Astrocyte of the cerebellum (primary cell): ENCODE measurements around the gene OMP.

ENCODE experiments used
- DNase-seq: peaks from one replicate; pipeline ENCODE4 v3.0.0-alpha.2; 2011; ENCODE audit warnings: low read depth
- H3K4me3 ChIP-seq: 2 replicates; pipeline ENCODE4 v1.5.1; 2011; ENCODE audit warnings: mild to moderate bottlenecking, low read depth, low read length, moderate library complexity
- in situ Hi-C: cut with HindIII; loops from 2 replicates; pipeline ENCODE4 v1.10.0; 2017; ENCODE audit warnings: low sequenced_read_pairs
- TF ChIP-seq, protein P1 (sequence below): IDR thresholded peaks from 2 replicates; pipeline ENCODE4 v1.5.1; 2012; ENCODE audit warnings: low read length, low read depth, moderate library complexity, mild to moderate bottlenecking; ENCODE audit errors: missing control alignments

OMP gene

DNA sequence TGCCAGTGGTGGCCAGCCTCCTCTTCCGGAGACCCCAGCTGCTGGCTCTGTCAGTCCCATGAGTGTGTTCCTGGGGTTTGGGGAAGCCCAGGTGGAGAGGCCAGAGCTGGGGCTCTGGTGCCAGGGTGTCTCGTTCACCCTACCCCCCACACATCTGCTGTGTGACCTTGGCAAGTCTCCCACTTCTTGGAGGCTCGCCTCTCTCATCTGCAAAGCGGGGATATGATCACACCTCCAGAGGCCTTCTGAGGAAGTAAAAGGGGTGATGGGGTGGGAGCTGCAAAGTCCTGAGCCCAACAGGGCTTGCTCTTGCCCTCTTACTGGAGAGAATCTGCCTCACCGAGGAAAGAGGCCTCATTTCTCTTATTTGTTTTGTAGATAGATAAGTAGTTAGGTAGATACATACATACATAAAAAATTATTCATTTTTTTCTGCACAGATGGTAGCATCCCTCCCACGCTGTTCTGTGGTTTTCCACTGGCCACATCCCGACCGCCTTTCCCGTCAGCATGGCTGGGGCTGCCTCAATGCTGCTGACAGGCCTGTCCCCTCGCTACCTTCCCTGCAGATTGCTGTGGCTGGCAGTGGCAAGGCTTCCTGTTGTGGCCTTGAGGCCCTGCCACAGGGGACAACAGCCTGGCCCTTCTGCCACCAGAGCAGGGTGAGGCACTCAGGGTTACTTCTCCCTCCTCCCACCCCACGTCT, 49.3 kb downstream of the OMP start:
- H3K4me3 ChIP-seq: no peak overlapping the region
- in situ Hi-C loops: no loop called here
- no peak for DNase-seq
- TF ChIP-seq, protein P1, sequence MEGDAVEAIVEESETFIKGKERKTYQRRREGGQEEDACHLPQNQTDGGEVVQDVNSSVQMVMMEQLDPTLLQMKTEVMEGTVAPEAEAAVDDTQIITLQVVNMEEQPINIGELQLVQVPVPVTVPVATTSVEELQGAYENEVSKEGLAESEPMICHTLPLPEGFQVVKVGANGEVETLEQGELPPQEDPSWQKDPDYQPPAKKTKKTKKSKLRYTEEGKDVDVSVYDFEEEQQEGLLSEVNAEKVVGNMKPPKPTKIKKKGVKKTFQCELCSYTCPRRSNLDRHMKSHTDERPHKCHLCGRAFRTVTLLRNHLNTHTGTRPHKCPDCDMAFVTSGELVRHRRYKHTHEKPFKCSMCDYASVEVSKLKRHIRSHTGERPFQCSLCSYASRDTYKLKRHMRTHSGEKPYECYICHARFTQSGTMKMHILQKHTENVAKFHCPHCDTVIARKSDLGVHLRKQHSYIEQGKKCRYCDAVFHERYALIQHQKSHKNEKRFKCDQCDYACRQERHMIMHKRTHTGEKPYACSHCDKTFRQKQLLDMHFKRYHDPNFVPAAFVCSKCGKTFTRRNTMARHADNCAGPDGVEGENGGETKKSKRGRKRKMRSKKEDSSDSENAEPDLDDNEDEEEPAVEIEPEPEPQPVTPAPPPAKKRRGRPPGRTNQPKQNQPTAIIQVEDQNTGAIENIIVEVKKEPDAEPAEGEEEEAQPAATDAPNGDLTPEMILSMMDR: no peak

- no peak overlapping the region for H3K4me3 ChIP-seq
- peak; percentile 20 for DNase-seq
- TF ChIP-seq, protein P1: no peak
- in situ Hi-C loops: no loop called here
Measured at GRCh38 chr11:77152846-77153245, 50.2 kb downstream of the OMP start.
